Epidermal melanocyte (primary cell): ENCODE results near the gene CAMKK1.

Experiments used
- DNase-seq: peaks from one replicate; pipeline ENCODE4 v3.0.0; 2011; ENCODE audit warnings: low spot score; ENCODE audit not compliant: insufficient read length

The CAMKK1 gene

DNA sequence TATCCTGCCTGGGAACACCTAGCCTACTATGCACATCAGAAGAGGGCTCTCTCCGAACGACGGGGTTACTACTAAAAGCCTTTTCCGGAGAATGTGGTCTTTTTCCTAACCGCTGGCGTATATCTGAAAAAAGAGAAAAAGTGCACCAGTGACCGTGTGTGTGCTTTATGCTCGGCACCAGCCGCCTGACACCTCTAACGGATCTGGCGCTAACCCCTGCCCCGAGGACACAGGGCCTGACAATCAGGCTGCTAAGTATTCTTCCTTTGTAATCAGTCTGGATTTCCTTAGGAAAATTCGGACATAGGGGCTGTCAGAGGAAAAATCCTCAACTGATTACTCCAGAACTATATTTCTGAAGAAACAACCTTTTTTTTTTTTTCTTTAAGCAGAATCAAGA, 78.5 kb downstream of the CAMKK1 start:
- no peak for DNase-seq

DNA sequence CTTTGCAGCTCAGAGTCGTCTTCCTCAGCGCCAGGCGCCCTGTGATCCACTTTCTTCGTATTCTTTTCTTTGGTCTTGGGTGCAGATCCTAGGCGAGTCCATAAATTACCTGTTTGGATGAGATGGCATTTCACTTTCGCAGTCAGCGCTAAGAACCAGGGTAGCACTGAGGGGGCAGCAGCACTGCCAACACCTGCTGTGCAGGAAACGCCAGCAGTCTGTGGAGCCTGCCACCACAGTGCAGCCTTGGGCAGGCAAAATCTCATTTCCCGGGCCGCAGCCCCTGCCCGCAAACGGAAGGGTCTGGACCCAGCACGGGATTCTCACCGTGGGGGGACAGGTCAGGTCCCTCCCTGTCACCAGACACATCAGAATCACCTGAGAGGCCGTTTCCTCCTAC, 79.7 kb downstream of the CAMKK1 start:
- DNase-seq: no peak

DNA sequence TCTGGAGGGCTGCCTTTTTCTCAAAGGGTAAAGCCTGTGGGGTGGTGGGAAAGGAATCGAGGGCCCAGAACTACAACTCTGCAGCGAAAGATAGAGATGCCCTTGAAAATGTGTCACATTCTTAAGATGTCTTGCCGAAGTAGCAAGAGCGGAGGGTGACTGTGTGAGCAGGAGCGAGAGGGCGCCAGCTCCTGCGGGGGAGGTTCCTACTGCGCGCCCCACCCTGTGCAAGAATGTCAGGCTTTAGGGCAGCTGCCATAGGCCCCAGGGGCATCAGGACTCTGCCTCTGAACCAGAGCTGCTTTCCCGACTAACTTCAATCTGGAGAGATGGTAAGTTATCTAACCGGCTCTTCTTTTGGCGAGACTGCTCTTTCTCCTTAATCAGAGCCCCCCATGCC, 80.1 kb downstream of the CAMKK1 start:
- DNase-seq: no peak

DNA sequence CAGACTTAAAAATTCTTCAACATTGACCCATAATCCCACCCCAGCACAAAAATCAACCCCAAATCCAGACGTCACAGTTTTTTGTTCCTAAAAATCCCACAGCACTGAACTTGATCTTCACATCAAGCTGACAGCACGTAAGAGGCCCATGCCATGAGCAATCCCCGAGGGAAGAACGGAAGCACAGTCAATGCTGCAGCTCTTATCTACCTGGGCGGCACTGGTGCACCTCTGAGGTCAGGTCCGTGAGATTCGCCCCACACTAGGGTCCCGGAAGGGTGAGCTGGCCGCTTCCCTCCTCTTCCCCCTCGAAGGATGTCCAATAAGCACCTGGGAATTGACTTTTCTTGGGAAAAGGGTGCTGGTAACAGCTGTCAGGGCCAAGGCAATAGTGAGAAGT, 80.6 kb downstream of the CAMKK1 start:
- no peak for DNase-seq
